ENCODE results near the gene MRPL14.

Gene MRPL14

GRCh38 chr6:44078219-44078826 is 48.9 kb downstream of the MRPL14 start:
- DNase-seq, result no peak

GRCh38 chr6:44077214-44077946 is 49.9 kb downstream of the MRPL14 start:
- no peak for DNase-seq

- DNase-seq, result no peak
Observed at GRCh38 chr6:44076356-44077213, 50.7 kb downstream of the MRPL14 start.

DNA sequence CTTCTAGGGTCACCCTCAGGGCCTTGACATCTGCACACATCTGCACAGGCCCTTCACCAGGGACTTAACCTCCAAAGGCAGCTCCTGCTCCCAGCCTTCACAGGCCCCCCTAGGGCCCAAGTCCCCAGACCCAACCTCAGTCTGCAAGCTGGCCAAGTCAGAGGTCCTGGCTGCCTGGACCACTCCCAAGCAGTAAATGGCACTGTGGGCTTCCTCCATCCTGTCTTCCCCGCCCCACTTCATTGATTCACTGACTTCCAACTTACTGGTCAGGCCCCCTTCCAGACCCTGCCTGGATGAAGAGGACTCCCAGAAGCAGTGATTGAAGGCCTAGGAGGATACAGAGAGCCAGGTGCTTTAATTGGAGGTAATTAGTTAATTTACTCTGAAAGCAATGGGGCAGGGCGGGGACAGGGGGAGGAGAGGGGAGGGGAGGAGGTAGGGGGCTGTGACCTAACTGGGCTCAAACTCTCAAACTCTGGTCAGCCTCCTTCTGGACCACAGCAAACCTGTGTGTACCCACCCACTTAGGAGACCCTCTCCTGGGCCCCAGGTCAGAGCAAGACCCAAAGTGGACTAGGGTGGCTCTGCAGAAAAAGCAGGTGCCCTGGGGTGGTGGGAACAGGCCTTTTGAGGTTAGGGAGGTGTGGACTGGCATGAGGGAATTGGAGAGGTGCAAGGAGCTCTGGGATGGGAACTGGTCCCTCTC is 51.5 kb downstream of the MRPL14 start:
- DNase-seq, result no peak

- no peak for DNase-seq
Observed at GRCh38 chr6:44074813-44075646, 52.2 kb downstream of the MRPL14 start.

DNA sequence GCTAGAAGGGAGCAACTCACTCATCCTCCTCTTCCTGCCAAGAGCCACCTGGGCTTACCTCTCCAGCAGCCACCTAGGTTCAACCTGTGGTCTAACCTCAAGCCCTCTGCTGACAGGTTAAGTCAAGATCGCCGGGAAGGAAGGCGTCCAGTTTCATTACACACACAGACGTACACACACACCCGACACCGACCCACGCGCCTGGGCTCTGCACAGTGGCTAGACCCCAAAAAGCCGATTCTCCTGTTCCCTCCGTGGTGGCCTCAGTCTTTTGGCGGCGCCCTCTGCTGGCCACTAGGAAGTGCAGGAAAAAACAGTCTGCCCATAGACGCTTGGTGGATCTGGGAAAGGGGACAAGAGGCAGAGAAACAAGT is 52.8 kb downstream of the MRPL14 start:
- no peak for DNase-seq

- DNase-seq, result no peak
Observed at GRCh38 chr6:44073612-44074438, 53.4 kb downstream of the MRPL14 start.

DNA sequence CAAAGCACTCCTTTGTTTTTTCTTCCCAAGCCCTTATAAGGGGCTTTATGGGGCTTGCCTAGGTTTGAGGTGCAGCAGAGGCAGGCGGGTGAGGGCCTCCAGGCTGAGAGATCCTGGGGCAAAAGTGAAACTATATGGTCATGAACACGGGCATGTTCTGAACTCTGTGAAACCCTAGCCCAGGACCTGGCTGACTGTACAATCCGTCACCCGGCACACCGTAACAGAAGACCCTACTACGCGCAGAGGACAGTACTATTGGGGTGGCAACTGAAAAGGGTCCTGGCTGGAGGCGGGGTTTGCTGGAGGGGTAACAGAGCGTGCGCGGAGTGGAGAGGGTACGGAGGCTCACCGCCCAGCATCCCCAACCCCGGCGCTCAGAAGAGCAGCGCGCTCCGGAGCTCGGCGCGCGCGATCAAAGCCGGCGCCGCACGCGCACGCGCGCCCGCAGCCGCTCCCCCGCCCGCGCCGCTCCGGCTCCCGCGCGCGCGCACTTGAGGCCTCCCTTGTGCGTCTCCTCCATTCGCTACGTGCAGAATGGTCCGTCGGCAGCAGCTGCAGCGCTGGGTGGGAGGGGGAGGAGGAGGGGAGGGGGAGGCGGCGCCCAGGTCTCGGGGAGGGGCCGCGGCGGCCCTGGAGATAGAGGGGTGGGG is 54.2 kb downstream of the MRPL14 start:
- no peak for DNase-seq

DNA sequence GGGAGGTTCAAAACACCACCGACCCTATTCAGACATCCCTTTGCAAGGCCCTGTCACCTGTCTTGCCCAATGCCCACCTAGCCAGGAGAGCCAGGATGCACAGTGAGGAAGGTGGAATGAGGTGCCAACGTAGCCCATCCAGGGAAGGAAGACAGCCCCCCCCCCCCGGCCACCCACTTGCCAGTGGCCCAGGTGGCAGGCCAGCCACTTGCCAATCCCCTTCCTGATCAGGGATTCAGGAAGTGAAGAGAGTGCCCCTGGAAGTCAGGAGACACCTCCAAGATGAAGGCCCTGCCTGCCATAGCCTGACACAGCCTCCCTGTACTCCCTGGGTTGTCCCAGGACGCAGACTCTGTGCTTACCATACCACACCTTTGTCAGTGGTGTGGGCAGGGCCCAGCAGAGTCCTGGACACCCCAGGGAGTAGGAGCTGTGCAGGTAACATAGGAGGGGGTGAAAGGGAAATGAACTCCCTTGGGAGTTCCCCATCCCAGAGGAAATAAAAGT is 54.7 kb downstream of the MRPL14 start:
- DNase-seq, result no peak

DNA sequence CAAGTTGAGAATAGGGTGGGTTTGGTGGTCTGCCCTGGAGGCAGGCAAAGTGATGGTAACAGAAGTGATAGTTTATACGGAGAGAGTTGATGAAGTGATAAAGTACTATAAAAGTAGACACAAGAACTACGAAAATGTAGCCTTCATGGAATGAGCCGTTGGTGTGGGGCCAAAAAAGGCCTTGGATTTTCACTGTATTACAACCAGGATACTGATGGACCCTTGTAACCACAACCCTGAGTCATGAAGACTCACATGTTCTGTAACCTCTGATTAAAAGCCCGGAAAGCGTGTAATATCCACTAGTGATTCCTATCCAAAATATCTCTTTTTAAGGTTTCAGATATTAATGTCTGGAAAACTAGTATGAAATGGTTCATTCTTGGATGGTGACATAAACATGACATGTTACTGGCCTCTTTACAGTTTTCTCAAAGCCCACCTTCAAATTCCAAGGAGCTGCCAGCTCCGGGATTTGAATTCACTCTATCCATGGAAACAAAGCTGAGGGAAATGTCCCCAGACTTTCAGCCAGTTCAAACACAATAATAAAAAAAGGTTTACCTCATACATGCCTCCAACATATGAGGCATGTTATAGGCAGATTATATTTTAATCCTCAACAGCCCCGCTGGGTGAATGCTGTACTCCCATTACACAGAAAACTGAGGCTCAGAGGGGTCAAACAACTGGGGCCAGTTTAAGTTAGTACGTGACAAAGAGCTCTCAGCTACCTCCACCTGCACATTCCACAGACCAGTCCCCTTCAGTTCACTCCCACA is 55.4 kb downstream of the MRPL14 start:
- no peak for DNase-seq

DNA sequence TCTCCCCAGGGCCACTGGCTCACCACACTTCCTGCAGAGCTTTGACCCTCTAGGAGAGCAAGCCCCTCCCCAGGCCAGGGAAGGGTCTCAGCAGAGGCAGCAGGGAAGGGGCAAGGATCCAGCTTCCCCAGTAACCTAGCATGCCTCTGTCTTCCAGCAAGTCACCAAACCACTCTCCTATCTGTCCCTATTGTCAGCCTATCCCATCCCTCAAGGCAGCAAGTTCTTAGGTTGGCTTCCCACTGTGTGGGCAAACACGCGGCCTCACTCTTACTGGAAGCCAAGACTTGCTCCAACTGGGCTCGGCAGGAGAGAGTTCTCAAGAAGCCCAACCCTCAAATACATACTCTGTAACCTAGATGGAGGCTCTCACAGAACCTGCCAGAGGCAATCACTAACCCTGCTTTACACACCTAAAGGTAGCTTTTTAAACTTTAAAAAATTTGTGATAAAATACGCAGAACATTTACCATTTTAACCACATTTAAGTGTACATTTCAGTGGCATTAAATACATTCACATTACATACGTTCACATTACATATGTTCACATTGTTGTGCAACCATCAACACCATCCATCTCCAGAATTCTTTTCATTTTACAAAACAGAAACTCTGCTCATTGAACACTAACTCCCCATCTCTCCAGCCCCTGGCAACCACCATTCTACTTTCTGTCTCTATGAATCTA is 58.5 kb downstream of the MRPL14 start:
- DNase-seq, result no peak

DNA sequence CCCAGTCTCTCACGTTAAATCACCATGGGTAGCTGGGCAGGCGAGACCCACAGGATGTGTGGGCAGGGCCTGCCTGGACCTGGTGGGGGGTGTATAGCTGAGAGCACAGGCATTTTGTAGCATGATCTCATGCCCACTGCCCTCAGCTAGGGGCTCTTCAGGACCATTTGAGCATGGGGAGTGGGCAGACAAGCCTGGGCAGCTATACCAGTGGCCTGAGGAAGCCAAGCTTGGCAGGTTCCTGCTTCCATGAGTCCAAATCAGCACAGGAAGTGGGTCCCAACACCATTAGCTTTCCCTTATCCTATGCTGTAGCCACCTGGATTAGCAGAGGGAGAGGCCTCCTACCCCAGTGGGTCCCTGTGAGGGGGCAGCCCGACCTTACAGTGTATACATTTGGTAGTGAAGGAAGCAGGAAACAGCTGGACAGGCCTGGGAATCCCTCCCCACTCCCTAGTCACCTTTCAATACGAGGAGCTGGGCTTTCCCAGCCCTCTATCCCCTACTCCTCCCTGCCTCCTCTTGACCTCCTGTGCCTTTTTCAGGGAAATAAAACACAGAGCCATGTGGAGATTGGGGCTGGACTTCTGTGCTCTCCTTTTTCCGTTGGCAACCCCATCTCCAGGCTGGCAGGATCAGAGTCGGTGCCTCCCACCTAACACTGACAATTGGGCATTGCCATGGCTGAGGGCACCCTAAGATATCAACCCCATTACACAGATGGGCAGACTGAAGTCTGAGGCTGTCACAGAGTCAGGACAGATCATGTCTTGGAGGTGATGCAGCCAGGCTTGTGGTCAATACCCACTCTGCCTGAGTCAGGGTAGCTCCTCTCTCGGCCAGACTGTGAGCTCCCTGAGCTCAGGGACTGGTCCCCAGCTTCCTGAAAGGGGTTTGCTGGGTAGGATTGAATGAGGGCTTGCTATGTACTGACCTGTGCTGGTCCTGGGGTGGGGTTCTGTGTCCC is 59.8 kb downstream of the MRPL14 start:
- DNase-seq, result no peak

DNA sequence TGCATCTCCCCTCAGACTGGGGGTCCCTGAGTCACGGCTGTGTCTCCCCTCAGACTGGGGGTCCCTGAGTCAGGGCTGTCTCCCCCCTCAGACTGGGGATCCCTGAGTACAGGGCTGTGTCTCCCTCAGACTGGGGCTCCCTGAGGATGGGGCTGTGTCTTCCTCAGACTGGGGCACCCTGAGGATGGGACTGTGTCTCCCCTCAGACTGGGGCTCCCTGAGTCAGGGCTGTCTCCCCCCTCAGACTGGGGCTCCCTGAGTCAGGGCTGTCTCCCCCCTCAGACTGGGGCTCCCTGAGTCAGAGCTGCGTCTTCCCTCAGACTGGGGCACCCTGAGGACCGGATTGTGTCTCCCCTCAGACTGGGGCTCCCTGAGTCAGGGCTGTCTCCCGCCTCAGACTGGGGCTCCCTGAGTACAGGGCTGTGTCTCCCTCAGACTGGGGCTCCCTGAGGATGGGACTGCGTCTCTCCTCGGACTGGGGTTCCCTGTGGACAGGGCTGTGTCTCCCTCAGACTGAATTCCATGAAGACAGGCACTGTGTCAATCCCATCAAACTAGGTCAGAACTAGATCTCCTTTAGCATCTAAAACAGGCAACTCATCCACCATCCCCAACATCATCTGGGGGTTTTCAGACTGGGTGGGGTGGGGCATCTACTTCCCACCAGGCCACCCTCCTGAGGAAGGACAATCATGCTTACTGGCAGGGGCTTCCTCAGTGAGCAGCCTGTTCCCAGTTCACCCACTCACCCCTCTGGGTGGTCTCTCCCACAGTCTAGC is 60.7 kb downstream of the MRPL14 start:
- no peak for DNase-seq

DNA sequence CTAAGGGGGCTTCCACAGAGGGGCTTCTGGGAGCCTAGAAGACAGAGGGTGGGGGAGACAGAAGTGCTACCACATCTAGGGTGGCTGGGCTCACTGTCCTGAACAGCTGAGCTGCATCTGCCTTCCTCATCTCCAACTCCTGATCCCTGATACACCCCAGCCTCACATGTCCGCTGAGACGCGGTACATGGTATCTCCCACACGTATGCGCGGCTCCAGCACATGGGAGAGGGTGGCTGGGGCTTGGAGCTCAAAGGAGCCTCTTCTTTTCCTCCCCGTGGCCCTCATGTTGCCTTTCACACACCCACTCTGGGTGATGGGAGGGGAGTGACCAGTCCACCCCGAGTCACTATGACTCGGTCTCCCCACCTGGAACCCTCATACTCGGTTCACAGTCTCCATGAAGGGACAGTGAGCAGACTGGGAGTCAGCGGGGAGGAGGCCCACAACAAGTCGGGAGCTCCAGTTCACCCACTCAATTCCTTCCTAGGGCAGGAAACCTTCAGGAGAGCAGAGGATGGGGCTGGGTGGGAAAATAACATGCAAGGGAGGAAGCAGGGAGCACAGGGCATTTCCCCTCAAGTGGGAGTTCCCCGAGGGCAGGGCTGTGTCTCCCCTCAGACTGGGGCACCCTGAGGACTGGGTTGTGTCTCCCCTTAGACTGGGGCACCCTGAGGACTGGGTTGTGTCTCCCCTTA is 61.7 kb downstream of the MRPL14 start:
- no peak for DNase-seq

GRCh38 chr6:44064948-44065272 is 62.3 kb downstream of the MRPL14 start:
- DNase-seq, result no peak

GRCh38 chr6:44064089-44064947 is 62.9 kb downstream of the MRPL14 start:
- DNase-seq, result no peak

Data from stimulated activated naive CD4-positive, alpha-beta T cell treated with Interleukin-2 at 50 U/mL for 16 hours (primary cell).